DND-41 (cell line): ENCODE results near the gene GNAS.

ENCODE experiments used
- CTCF ChIP-seq: IDR thresholded peaks from 2 replicates; pipeline ENCODE4 v1.5.1; 2012; ENCODE audit warnings: borderline replicate concordance, low read length, moderate library complexity, mild to moderate bottlenecking; ENCODE audit not compliant: poor library complexity, severe bottlenecking; ENCODE audit errors: extremely low read depth
- EZH2 ChIP-seq: IDR thresholded peaks from 3 replicates; pipeline ENCODE4 v1.6.1; 2012; ENCODE audit warnings: borderline replicate concordance, low read depth, mild to moderate bottlenecking, moderate library complexity, low read length, inconsistent platforms; ENCODE audit not compliant: severe bottlenecking

GRCh38 chr20:58833921-58834320 is 18.6 kb upstream of the GNAS start:
- TF ChIP-seq CTCF (no peak), EZH2 (no peak)
